ENCODE measurements around the gene LAMB1.
A peak's percentile ranks its signal among the peaks of the same experiment; 100 is the strongest.

Gene LAMB1

DNA sequence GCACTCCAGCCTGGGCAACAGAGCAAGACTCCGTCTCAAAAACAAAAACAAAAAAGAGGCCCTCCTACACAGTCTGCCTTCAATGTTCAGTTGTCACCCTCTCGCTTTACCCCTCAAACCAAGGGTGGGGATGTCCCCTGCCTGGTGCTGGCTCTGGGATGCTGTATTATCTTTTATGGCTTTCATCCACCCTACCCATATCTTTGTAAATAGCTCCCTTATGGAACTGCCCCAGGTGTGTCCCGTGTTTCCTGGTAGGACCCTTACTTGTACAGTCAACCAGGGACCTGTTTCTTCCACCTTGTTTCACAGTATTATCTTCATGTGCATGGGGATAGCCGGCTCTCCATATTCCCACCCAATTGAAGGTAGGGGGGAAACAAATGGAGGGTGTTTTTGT is 15.7 kb upstream of the LAMB1 start:
- DNase-seq (ENCODE audit: extremely low read depth in 1 of 2, low read depth in 1 of 2) = no peak

DNA sequence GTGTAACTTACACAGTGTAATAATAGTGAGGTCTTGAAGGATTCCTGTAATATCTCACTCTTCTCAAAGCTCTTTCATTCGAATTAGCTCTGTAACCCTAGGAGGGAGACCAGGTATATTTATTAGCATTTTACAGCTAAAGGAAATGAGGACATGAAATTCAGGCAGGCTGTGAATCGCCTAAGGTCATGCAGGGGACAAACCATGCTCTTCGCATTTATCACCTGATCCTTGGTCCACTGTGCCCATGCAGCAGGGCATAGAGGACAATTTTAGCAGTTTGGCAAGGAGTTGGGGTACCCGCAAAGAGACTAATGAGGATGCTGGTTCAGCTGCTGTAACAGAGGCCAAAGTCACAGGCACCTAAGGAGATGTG is 14.8 kb upstream of the LAMB1 start:
- DNase-seq (ENCODE audit: extremely low read depth in 1 of 2, low read depth in 1 of 2) = no peak

DNA sequence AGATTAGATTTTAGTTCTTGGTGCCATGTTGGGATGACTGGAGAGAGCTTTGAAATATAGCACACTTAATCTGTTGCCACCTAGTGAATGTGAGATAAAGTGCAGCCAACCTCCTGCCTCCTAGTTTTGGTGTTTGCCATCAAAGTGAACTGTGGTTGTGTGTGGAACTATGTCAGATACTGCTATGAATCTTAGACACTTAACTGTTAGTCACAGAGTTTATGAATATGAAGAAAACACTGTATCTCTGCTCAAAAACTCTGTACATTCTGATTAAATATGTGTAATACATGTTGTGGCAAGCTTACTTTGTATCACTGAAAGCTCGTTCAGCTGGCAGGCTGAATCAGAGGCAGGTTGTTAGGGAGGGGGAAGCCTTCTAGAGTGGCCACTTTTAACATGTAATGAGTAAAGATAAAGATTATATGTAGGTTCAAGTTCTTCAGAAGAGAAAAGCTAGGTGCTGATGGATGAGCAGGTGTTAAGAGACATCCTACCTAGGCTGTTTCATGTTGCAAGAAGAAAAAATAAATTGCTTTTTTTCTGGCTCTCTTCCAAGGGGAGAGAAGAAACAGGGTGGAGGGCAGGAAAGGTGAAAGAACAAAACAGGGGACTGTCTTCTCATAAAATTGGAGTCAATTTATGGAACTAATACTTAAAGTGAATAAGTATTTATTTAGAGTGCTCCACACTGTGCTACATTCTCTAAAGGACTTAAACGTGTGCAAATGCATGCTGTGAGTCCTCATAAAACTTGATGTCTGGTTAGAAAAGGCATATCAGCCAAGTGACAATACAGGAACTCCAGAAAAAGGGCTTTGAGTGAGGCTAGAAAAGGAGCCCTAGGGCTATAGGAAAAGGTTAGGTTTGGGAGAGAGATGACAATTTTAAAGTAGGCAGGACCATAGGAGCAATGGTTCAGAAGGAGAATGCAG is 14.1 kb upstream of the LAMB1 start:
- DNase-seq (ENCODE audit: extremely low read depth in 1 of 2, low read depth in 1 of 2) = peak in 1 of 2 donors; percentile 12

DNA sequence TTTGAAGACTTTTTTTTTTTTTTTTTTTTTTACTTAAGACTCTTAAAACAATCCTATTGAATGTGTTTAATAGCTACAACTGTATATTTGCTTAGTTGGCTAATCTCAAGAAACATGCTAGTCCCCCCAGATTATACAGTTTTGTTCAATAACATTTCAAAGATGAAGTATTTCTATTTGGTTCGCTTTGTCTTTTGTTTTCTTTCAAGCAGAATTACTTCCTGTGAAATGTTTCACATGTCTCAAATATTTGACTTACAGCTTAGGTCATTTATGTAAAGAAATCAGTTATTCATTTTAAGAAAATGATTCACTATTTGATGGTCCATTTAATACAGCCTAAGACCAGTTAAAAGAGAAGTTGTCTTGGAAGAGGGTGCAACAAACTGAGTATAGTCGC is 12.8 kb upstream of the LAMB1 start:
- DNase-seq (ENCODE audit: extremely low read depth in 1 of 2, low read depth in 1 of 2) = no peak

DNA sequence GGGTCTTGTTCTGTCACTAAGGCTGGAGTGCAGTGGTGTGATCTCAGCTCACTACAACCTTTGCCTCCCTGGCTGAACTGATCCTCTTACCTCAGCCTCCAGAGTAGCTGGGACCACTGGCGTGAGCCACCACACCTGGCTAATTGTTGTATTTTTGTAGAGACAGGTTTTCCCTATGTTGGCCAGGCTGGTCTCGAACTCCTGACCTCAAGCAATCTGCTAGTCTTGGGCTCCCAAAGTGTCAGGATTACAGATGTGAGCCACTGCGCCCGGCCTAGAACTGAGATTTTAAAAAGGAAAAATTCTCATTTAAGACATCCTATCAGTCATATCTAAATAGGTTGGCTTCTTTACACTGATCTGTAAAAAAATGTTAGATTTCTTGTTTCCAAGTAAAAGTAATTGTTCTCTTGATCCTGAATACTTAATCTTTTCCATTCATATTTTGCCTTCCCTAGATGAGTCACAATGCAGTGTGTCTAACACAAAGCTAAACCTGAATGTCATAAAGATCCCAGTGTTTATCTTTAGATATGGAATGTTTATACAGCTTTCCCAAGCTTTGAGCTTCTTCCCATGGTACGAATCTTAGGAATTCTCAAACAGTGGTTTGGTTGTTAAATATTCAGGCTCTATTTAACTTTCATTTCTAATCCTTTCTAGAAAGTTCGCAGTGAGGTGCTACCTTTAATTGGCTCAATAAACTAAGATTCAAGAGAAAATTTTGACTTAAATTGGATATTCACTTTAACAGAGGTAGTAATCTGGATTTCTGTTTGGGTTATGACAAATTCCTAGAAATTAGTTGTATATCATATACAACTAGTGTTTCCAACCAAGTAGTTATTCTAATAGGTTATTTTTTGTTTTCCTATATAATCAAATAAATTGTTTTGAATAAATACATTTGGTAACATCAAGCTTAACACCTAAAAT is 12.1 kb upstream of the LAMB1 start:
- DNase-seq (ENCODE audit: extremely low read depth in 1 of 2, low read depth in 1 of 2) = no peak

DNA sequence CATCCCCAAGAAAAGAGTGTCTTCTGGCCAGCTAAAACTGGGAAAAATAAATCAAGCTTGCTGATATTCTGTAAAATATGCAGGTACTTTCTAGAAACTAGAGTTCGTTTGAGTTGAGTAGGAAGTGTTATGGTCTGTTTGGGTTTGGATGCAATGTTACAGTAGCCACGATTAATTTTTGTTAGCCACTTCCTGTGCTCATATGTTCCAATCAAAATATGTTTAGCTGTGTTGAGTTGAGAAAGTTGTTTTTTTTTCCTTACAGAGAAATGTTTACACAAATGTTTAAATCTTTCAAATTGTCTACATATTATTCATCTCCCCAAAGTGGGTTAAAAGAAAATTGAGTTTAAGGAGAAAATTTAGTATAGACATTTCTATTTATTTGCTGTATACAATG is 11.3 kb upstream of the LAMB1 start:
- no peak for DNase-seq (ENCODE audit: extremely low read depth in 1 of 2, low read depth in 1 of 2)

DNA sequence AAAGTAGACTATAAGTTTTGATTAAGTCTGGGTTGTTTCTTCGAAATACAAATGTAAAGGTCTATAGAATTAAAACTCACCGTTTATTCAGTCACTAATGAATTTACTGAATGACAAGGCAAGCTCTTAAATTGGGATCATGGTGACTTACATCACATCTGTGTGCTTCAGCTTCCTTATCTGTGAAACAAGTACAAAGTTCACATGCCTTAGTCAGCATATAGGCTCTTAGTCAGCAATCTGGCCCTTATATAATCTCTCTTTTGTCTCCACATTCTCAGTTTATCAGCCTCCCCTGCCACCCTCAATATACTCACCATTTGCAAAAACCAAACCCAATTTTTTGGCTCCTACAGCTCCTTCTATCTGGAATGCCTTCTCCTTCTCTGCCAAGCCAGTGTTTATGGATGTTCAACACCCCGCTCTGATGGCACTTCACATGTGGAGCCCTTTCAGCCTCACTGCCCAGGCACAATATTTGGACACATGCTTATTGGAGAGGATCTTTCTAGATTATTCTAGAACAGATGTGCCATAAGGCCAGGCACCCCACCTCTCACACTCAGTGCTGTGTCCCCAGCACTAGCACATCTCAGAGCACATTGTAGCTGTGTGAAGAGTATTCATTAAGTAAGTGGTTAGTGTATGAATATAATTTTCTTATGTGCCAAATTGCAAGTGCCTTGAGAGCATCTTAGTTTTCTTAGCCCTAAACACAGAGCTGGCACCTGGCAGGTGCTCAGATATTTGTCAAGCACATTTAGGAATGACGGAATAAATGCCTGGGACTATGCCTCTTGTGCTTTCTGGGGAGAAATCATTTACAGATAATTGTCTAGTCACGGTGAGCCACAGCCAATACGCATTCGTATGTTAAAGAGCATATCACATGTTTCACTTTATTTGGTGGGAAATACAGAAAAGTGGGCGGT is 9.8 kb upstream of the LAMB1 start:
- DNase-seq (ENCODE audit: extremely low read depth in 1 of 2, low read depth in 1 of 2) = no peak

DNA sequence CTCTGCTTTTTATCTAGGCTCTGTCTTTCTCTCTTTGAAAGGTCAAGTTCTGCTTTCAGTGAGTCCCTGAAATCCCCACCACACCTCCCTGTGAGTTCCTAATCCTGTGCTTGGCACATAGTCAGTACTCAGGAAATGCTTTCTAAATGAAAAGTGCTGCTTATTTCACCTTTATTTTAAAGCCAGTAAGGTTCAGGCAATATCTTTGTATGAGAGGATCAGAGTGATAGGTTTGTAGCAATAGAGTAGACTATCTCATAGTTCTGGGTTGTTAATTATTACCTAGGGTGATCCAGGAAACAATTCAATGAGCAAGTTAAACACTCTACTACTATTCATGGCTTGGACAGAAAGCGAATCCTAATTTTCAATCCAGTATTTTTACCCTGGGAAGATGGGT is 7.4 kb upstream of the LAMB1 start:
- no peak for DNase-seq (ENCODE audit: extremely low read depth in 1 of 2, low read depth in 1 of 2)

DNA sequence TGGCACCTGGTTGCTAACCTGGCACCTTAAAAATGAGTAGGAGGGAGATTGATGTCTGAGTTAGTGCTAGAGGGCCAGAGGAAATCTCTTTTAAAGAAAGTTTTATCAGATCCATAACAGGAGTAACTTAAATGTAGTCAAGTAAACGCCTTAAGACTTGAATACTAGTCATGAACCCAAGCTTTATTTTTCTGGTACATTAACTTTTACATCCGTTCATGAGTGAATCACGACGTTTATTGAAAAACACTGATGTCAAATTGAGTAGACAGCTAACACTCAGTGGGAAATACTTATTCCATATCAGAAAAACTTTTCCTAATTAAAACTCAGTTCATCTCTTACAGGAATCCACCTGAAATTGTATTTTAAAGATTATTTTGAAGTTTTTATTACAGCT is 6.9 kb upstream of the LAMB1 start:
- DNase-seq (ENCODE audit: extremely low read depth in 1 of 2, low read depth in 1 of 2) = no peak

DNA sequence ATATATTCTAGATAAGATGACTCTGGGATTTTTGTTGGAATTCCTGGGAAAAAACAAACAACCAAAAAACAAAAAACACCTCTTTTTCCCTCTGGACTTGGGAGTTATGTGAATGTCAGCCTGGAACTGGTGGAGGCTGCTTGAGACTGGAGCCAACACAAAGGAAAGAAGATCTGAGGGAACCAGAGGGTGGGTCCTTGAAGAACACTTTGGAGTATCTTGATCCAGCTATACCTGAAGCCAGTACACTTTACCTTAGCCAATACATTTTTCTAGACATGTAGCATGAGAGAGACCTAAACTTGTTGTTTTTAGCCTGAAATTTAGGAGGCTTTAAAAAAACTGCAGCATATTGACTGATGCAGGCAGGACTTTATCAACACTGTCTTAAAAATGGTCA is 5.9 kb upstream of the LAMB1 start:
- no peak for DNase-seq (ENCODE audit: extremely low read depth in 1 of 2, low read depth in 1 of 2)

DNA sequence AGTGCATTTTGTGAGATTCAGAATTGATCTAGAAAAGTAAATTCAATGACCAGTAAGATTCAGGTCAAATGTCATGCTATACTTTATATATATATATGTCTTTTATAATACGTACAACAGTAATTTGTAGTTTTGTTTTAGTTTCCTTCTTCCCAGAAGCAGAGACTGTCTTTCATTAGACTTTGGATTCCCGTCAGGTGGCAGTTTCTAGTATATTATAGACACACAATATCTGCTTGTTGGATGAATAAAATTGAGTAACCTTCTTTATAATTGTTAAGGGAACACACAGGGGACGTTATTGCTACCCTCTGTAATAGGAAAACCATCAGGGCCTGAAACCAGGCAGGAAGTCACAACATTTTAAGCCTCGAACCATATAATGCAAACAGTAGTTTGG is 5.3 kb upstream of the LAMB1 start:
- DNase-seq (ENCODE audit: extremely low read depth in 1 of 2, low read depth in 1 of 2) = no peak

DNA sequence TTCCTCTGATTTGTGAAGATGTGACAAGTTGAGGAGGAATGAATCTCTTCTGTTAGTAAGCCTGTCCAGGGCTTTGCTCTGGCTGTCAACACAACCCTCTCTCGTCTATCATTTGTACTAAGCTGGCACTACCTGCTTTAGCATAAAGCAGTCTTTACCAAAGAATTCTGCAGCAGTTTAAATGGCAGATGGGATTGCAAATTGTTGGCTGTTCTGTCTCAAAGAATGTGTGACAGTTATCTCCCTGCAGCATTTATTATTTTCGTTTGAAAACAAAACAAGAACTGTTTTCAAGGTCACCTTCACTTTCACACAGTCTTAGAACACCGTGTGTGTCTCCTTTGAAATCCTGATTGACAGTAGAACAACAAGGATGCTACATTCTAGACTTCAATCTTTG is 4.8 kb upstream of the LAMB1 start:
- DNase-seq (ENCODE audit: extremely low read depth in 1 of 2, low read depth in 1 of 2) = no peak

DNA sequence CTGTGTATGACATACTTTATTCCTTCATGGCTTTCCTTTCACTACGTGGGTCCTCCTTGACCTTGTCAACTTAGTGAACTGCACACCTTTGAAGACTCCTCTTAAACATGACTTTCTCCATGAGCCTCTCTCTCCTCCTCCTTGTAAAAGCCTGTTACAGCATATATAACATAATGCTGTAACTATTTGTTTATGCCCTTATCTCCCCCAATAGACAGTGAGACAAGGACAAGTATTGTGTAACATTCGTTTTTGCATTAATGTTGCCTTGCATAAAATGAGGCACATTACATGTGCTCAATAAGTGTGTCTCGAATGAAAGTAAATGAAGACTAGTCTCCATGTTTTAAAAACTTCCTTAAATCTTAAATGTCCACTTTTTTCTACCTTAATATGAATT is 4.3 kb upstream of the LAMB1 start:
- DNase-seq (ENCODE audit: extremely low read depth in 1 of 2, low read depth in 1 of 2) = no peak

DNA sequence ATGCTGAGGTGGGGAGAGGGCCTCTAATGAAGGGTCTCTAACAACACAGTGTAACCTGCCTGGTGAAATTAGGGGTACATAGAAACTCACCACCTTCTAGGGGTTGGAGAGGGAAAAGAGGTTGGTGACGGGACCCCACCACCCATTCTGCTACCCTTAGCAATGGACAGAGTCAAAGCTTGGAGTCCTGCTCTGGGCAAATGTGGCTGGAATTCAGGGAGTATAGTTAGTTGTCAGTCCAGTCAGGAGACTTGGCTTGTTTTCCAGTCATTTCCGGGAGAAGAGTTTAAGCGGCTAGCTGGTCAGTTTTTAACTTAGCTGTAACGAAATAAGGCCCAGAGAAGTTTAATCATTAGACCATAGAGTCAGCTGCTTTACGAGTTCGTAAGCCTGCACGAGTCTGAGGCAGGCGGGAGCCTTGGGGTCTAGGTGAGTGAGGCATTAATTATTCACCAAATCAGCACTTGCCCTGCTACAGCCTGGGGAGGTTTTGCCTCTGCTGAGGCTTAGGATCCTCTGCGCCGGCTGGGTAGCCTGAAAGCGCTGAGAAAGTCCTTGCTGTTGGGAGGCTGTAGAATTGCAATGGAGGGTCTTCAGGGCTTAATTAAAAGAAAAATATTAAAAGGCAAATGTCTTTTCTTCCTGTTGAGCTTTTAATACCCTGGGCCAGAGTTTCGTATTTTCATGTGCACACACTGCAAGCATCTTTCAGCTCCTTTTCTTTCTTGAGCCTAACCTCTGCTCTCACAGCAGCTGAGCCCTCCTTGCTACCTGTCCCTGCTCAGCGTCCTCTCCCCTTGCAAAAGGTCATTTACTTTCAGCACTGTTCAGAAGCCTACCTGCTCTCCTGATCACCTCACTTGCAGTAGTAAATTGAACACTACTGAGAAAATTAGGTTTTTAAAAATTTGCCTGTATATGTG is 1.5 kb upstream of the LAMB1 start:
- DNase-seq (ENCODE audit: extremely low read depth in 1 of 2, low read depth in 1 of 2) = no peak

DNA sequence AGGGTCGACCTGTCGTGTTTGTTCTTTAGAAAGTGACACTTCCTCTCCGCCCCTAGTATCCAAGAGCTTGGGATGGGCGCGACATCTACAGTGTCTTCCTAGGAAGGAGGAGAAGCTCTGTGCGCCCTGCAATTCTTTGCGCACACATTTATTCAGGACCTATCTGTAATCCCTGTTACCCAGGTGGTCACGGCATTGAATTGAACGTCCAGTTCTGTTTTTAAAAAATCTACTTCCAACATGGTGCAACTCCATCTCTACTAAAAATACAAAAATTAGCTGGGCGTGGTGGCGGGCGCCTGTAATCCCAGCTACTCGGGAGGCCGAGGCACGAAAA is 606 bp upstream of the LAMB1 start:
- DNase-seq (ENCODE audit: extremely low read depth in 1 of 2, low read depth in 1 of 2) = no peak

DNA sequence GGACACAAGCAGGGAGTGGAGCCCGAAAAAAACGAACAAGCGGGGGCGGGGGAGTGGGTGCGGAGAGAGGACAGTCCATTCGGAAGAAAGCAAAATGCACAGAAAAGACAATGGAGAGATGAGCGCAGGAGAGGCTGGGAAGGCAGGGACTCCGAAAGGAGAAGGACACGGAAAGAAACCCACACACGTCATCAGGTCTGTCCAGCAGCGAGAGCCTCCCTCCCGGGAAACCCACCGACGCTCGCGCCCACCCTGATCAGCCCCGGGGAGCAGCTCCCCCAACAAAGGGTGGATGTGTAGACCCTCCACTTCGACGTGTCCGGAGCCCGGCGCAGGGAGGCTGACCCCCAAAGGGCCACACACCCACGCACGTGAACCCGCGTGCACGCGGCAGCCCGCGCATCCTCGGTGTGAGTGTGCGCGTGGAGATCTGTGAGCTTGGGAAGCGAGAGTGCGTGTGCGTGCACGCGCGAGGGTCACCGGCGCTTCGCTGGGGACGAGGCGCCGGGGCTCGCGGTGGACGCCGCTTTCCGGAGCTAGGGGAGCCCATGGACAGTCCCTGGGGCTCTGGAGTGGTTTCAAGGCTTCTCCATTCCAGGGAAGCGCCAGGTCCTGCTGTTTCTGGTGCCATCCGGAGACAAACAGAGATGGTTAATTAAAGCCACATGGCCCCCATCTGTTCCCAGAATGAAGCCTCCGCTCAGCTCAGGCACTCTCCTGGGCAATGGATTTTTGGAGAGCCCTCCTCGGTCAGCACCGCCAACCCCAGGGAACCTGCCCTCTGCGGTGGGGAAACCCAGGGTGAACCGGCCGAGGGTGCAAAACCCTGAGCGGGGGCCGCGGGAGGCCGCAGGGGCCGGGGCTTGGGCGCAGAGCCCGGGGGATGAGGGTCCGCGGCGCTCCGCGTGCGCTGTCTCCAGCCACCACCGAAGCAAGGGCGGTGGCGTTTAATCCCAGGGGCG is 916 bp downstream of the LAMB1 start:
- no peak for DNase-seq (ENCODE audit: extremely low read depth in 1 of 2, low read depth in 1 of 2)

DNA sequence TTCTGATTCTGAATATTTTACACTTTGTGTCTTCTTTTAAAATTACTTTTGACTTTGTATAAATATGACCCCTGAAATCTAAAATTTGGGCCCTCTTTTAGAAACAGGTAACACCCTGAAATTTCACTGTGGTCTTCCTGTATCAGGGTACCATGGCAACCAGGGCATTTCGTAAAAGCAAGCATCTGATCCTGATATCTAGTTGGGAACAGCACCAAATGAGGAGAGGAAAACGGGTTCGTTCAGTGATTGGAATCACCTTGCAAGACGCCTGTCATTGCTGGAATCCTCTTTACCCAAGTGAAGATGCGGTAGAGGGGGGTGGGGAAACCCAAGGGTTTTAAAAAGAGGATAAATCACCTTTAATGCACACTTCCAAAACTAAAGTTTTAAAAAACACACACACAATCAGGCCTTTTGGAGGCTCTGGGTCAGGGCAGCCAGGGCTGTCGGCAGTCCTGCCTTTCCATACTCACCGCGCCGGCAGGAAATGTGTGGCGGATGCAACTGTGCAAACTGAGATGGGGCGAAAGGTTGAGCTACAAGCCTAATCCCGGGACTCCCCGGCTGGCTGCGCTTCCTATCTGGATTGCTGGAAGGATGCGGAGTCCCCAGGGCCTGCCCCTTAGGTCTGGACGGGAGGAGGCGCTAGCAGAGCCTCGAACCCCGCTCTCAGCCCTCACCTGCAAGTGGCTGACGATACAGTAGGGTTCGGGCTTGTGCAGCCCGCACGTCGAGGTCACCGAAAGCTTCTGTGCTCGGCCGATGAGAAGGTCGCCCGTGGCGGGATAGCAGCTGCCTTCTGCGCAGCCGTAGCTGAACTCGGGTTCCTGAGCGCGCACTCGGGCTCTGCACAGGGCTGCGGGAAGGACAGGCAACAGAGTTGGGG is 1.8 kb downstream of the LAMB1 start:
- DNase-seq (ENCODE audit: extremely low read depth in 1 of 2, low read depth in 1 of 2) = no peak

Measured in stimulated activated CD8-positive, alpha-beta memory T cell treated with anti-CD3 and anti-CD28 coated beads, Interleukin-7, amount 100 ng/mL, for 48 hours (primary cell).